HG03039 (cell line): ENCODE measurements around the gene EPS8.

ENCODE experiments used
- ATAC-seq: cut with Tn5 transposase; IDR thresholded peaks from one replicate; pipeline ENCODE4 v1.9.1; 2021; ENCODE audit warnings: mild to moderate bottlenecking, moderate library complexity; ENCODE audit not compliant: unreplicated experiment

The EPS8 gene

GRCh38 chr12:15693228-15693911 lies 95.8 kb downstream of the EPS8 start:
- no peak for ATAC-seq

- no peak for ATAC-seq
Measured at GRCh38 chr12:15691388-15691787, 97.8 kb downstream of the EPS8 start.

GRCh38 chr12:15690320-15690719 lies 98.9 kb downstream of the EPS8 start:
- ATAC-seq, result no peak

GRCh38 chr12:15689751-15690191 lies 99.4 kb downstream of the EPS8 start:
- no peak for ATAC-seq

DNA sequence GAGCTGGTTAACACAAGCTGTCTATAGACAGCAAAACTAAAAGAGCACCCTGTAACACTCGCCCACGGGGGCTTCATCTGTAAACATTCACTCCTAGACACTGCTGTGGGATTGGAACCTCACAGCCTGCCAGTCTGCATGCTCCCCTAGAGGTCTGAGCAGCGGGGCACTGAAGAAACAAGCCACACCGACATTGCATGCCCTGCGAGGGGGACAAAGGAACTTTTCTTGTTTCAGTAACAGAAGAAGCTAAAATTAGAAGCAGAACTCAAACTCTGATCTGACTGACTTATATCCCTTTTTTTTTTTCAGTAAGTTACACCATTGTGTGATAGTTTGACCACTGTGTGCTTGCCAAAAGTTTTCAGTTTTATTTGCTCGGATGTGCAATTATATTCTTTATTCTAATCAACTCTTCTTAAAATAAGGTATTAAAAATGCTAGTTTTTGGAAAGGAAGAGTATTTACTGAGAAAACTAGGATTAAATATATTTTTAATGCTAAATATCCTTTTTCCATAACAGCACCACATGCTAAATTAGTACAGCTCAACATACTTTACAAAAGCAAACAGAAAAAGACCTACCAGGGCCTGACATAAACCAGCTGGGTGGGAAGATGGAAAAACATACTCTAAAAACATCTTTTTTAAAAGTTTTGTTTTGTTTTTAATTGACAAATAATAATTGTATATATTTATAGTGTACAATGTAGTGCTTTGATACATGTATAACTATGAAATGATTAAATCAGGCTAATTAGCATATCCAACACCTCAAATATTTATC lies 100.2 kb downstream of the EPS8 start:
- no peak for ATAC-seq

- no peak for ATAC-seq
Measured at GRCh38 chr12:15688202-15688736, 100.9 kb downstream of the EPS8 start.

- ATAC-seq, result no peak
Measured at GRCh38 chr12:15687583-15687982, 101.6 kb downstream of the EPS8 start.

GRCh38 chr12:15684896-15685658 lies 104.1 kb downstream of the EPS8 start:
- no peak for ATAC-seq

DNA sequence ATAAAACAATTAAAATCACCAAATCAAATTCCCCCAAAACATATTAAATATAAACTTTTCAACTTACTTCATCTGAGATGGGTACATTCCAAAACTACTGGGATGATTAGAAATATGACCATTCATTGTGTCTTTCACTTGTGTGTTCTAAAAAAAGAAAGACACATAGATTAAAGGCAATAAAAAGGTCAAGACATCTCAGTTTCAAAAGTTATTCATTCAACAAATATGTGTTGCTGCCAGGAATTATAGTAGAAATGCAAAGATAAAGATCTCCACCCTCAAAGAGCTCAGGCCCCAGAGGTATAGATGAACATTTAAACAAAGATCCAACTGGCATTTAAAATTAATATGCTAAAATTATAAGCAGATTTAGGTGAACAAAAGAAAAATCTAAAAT lies 106.4 kb downstream of the EPS8 start:
- ATAC-seq, result no peak

GRCh38 chr12:15679151-15679550 lies 110.0 kb downstream of the EPS8 start:
- ATAC-seq, result no peak

DNA sequence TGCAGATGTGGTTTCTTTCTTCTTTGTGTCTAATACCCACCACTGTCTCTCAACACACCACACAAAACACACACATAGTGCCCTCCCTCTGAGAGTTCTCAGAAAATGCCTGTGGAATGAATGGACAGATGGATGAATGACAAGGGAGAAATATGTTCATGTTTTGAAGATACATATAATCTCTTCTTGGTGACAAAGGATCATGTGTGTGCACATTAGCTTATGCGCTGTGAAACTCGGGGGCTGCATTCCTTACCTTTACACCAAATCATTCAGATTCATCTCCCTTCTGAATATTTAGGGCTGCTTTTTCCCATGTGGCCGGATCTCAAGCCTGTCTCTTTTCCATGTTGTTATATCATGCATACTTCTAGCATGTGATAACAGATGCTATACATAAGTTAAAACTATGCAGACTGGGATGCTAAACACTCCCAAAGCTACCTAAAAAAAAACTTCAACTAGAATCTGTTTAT lies 111.4 kb downstream of the EPS8 start:
- no peak for ATAC-seq

DNA sequence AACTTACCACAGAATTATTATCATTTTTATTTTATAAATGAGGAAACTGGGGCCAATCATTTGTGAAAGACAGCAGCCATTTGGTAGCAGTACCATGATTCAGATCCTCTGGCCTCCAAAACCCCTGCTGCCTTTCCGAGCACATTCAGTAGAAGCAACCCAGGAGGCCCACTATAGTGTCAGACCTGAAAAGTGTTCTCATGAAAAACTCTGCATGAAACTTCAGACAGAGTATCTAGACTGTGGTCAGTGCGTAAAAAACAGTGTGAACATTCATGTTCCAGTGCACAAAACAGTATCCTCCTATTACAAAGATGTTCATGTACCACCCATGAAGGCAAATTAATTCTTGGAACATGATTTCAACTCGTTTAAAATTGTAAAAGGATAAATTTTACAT lies 112.0 kb downstream of the EPS8 start:
- no peak for ATAC-seq

DNA sequence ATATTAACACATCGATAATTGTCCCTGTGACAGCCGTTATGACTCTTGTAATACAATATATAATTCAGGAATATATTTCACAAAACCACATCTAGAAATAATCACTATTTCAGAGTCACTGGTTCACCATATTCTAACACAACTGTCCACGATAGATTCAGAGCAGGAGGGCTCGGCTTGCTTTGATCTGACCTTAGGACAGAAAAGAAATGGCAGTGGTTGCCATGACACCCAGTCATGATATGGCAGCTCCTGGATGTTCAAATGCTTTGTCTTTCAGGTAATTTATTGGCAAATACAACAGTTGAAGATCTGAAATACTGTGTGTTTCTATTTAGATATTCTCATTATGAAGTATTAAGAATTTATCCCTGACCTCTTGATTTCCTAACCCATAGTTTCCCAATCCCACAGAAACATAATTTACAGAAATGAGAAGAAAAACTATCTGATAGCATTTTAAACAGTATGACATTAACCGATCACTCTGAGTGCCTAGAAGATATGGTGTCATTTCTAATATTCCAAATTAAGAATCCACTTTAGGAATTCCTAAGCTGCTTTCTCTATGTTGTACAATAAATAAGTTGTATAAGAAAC lies 116.4 kb downstream of the EPS8 start:
- ATAC-seq, result no peak

- ATAC-seq, result no peak
Measured at GRCh38 chr12:15670756-15671155, 118.4 kb downstream of the EPS8 start.

- no peak for ATAC-seq
Measured at GRCh38 chr12:15669256-15669948, 119.8 kb downstream of the EPS8 start.

- no peak for ATAC-seq
Measured at GRCh38 chr12:15664491-15664890, 124.7 kb downstream of the EPS8 start.

- no peak for ATAC-seq
Measured at GRCh38 chr12:15662983-15663659, 126.1 kb downstream of the EPS8 start.

- no peak for ATAC-seq
Measured at GRCh38 chr12:15662303-15662980, 126.7 kb downstream of the EPS8 start.

DNA sequence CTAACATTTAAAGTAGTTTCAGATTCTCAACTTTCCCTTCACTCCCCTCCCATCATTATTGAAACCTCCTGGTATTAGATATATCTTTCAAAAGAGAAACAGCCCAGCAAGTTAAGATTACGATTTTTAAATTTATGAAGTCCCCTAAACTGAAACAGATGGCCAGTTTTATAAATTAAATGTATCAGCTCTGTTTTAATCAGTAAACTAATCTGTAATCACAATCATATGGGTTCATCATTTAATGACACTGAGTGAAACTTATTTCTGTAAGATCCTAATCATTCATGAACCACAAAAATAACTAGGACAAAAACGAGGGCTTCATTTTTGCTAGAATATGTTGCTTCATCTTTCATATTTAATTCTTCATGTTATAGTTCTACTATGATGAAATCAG lies 137.8 kb downstream of the EPS8 start:
- no peak for ATAC-seq
